CMK (cell line): ENCODE measurements around the gene KLHL25.
"Not testable (repeated sequence)": the region's sequence is repeated elsewhere in the genome, so short reads cannot be mapped to it uniquely, and the experiment has no call there.

ENCODE experiments used
- DNase-seq: peaks from one replicate; pipeline ENCODE4 v3.0.0-alpha.2; 2010; ENCODE audit warnings: low read depth

The KLHL25 gene

DNA sequence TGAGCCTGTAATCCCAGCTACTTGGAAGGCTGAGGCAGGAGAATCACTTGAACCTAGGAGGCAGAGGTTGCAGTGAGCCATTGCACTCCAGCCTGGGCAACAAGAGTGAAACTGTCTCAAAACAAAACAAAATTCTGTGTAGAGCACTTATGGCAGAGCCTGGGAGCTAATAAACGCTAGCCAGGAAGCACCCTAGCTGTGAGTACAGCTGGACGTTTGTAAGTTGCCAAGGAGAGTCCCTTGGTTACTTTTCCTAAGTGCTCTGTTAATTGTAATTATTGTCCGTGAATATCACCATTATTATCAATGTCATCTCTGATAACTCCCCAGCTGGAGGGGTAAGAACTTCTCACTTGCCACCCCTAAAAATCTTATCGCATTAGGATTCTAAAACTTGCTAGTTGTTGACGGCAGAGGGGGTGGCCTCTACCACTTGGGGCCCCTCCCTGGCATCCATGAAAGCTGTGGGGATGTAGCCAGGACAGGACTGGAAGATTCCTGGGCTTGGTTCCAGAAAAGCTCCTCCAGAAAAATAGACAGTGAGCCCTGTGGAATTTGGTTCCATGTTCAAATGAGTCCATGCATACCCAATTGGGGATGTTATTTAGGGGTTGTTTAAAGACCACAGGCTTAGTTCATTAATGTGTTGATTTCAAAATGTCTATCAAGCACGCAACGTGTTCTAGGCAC is 9.9 kb upstream of the KLHL25 start:
- DNase-seq = no peak

DNA sequence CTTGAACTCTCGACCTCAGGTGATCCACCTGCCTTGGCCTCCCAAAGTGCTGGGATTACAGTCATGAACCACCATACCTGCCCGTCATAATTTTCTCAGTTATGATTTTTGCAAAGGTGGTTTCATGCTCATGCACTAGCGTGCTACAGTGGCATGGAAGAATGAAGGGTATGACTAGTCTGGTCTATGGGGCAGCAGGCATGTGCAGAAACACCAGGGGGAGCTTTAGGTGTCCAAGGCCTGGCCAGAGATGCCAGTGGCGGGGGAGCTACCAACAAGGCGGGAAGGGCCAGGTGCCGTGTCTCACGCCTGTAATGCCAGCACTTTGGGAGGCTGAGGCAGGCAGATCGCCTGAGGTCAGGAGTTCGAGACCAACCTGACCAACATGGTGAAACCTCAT is 7.9 kb upstream of the KLHL25 start:
- DNase-seq = not testable (repeated sequence)

DNA sequence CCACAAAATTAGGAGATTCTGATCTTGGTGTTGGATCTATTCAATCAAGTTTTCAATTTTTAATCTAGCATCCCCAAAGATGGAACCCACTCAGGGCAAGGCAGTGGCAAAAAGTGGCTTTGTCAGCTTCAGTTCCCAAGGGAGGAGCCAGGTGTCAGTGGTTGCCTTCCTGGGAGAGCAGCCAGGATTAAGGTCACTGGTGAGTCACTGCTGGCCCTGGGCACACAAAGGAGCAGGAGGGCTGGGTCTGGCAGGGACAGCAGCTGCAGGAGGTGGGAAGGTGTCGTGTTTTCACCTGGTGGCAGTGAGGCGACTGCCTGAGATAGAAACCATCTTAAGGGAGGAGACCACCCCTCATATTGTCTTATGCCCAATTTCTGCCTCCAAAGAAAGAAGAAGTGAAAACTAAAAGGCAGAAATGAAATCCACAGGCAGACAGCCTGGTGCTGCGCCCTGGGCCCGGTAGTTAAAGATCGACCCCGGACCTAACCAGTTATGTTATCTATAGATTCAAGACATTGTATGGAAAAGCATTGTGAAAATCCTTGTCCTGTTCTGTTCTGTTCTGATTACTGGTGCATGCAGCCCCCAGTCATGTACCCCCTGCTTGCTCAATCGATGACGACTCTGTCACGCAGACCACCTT is 5.9 kb upstream of the KLHL25 start:
- DNase-seq = no peak

DNA sequence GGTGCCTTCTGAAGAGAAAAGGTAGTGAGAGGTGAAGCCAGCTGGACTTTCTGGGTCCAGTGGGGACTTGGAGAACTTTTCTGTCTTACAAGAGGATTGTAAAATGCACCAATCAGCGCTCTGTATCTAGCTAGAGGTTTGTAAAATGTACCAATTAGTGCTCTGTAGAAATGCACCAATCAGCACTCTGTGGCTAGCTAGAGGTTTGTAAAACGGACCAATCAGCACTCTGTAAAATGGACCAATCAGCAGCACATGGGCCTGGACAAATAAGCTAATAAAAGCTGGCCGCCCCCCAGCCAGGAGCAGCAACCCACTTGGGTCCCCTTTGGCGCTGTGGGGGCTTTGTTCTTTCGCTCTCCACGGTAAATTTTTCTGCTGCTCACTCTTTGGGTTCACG is 1.6 kb upstream of the KLHL25 start:
- DNase-seq = not testable (repeated sequence)

DNA sequence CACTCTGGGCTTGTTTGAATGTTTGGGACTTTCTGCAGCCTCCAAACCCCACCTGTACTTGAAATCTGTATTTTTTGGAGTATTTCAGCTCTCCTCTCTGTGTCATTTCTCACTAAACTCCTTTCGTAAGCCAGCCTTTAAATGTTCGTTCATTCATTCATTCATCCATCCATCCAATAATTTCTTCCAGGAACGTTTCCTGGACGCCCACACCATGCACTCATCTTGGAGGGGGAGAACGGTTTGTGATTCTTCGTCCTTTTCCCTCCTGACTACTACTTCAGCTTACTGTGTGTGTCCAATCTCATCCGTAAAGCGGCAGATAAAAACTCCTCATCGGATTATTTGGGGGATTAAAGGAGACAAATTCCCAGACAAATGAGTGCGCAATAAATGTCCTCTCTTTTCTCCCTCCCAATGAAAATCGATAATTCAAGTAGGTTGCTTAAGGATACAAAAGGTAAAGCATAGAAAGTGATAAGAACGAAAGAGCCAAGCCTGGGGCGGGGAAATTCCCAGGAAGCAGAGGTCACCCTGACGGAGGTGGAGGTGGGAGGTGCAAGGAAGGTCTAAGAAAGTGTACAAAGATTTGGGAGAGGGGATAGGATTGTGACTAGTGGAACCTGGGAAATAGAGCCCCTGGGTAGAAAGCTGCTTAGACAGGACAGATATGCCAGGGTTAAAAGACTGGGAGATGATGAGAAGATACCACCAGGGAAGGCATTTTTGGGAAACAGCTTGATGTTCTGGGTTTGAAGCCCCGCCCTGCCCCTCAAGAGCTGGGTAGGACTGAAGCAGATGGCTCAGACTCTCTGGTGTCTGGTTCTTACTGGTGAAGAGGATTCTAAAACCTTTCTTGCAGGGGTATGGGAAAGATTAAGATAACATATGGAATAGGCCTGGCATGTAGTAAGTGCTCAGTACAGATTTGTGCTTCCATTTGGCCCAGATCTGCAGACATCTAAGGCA is 896 bp upstream of the KLHL25 start:
- no peak for DNase-seq

DNA sequence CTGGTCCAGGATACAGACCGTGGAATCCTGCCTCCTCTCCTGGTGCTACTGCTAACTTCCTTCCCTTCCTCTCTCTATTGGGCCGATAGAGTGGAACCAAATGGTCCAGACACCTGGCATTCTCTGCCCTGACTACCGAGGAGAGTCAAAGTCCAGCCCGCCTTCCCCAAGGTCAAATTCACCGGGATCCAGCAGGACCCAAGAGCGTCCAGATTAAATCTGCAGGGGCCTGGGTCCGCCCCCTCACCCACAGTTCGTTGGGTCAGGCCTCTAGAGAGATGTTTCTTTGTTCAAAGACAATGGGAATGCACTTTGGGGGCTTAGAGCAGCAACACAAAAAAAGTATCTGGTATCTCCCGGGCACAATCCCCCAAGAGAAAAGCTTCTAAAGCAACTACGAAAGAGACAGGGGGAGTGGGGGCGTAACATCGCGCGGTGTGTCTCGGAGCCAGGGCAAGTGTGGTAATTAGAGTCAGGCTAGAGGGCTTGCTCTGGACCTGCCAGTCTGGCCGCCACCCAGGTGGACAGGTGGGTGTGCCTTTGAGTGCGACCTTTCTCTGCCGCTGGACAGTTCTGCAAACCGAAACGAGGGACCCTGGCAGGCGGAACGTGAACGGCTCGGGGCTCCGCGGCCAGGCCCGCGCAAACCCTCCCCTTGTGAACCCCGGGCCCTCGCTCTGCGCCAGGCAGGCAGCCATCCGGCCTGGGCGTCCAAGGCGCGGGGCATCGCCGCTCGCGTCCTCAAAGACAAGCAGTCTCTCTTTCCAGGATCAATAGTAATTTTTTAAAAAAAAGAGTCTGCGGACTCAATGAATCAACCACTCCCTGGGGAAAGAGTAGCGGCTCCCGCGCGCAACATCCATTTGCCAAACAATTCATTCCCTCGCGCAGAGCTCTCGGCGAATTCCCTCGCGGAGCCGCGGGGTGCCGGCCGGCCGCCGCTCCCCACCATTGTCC is 806 bp downstream of the KLHL25 start:
- DNase-seq = no peak

DNA sequence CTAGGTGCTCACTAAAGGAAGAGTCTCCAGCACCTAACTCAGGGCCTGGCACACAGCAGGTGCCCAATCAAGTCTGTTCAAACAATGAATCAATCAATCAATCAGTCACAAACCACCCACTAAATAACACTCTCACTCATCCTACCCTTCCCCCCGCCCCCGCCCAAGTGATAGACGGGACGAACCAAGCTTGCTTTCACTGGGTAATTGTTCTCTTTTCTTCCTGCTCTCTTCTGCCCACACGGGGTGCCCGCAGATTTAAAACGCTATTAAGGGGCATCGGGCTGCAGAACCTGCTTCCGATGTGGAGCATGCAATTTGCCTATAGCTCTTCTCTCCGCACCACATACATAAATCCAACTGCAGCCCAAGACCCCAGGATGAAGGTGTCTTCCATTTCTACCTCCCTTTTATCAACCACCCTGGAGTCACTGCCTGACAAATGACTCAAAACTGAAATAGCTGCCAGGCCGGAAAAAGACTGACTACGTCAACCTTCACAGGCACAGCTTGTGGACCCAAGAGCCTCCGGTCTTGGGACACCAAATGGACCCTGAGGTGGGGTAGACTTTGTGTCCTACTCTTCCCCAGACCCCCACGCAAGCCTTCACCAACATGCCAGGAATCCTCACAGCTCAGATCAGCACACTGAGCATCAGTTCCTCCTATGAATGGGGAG is 1.7 kb downstream of the KLHL25 start:
- no peak for DNase-seq

DNA sequence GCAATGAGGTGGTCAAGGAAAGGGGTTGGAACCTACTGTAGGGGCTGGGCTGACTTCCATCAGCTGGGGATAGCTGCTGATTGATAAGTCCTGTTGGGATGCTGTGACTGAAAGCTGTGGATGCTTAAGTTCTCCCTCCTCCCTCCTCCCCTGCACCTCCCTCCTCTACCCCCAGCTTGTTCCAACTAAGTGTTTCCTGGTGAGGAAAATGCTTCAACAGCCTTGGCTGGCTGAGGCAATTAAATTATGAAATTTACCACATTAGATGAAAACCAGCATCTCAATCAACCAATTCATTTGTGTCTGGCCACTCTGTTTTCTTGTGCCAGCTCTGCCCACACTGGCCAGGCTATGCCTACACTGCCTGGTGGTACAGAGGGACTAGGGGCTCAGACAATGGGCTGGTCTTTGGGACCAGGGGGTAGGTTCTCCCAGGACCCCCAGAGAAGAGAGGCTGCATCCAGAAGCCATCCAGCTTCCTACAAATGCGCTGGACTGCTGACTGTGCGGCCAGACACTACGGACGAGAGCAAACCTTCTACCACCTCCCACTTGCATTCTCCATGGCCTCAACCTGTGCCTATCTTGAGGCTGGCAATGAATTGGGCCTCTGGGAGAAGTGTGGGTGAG is 2.5 kb downstream of the KLHL25 start:
- DNase-seq = no peak

- no peak for DNase-seq
These were observed 5.2 kb downstream of the KLHL25 start for GRCh38 chr15:85789496-85789875.

DNA sequence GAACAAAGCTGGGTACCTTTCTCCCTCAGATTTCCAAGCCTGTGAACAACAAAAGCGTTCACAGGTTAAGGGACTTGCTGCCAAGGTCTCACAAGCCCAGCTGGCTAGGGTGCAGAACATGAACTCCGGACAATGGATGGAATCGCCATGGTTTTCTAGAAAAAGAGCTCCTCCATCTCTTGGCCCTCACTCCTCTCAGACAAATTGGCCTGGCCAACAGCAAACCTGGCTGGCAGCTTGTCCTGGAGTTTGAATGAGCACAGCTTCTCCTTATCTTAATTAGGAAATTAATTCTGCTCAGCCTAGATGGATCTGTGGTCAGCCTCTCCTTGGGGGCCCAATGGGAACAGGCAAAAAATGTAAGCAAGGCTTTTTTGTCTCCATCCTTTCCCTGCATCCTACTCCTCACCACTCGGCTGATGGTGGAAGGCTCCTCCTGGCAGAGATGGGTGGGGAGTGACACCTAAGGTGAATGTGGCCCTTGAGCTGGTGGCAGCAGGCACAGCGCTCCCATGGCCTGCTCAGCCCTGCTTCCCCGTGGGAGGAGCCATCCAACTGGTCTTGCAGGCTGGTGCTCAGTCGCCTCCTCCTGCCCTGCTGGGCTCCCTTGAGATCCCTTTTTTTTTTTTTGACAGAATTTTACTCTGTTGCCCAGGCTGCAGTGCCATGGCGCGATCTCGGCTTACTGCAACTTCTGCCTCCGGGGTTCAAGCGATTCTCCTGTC is 5.8 kb downstream of the KLHL25 start:
- no peak for DNase-seq

DNA sequence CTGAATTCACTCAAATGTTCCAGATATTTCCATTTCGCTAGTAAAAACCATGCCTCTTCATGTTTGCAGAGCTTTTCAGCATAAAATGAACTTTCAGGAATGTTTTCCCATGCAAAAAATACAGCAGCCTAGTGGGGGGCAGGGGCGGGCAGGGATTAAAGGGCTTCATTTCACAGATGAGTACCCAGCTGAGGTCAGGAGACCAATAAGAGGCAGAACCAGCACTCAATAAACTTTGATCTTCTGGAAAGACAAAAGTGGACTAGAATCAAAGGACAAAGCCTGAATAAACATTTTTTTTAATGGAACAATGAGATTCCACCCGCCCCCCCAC is 8.0 kb downstream of the KLHL25 start:
- DNase-seq = no peak

GRCh38 chr15:85785887-85786780 is 8.6 kb downstream of the KLHL25 start:
- no peak for DNase-seq

DNA sequence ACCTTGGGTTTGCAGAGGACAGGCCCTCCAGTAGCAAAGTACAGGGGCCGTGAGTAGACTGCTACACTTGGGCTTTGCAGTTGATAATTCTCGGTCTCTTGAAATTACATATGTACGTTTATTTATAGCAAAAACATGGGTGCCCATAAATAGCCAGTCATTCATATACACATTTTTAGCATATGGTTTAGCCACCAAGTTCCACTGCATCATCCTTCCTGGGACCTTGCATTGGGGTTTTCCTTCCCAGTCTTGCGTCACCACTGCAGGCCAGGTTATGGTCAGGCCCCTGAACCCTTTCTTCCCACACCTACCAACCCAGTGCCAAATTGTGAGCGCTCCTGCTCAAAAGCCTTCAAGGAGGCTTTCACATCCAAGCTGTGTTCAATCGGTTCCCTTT is 12.7 kb downstream of the KLHL25 start:
- DNase-seq = no peak

GRCh38 chr15:85781099-85781498 is 13.6 kb downstream of the KLHL25 start:
- no peak for DNase-seq

GRCh38 chr15:85780225-85780985 is 14.3 kb downstream of the KLHL25 start:
- no peak for DNase-seq

GRCh38 chr15:85779249-85779648 is 15.5 kb downstream of the KLHL25 start:
- no peak for DNase-seq

GRCh38 chr15:85778107-85778776 is 16.5 kb downstream of the KLHL25 start:
- no peak for DNase-seq
